Hepatic stellate cell (primary cell): ENCODE measurements around the gene BOLA1.
A peak's percentile ranks its signal among the peaks of the same experiment; 100 is the strongest.
"Not testable (repeated sequence)": the region's sequence is repeated elsewhere in the genome, so short reads cannot be mapped to it uniquely, and the experiment has no call there.

Experiments used
- DNase-seq: peaks from one replicate; pipeline ENCODE4 v3.0.0; 2011; ENCODE audit warnings: low spot score

Gene BOLA1

DNA sequence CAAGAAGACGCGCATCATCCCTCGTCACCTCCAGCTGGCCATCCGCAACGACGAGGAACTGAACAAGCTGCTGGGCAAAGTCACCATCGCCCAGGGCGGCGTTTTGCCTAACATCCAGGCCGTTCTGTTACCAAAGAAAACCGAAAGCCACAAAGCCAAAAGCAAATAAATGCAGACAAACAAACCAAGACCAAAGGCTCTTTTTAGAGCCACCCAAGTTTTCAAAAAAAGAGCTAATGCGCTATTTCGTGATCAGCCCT lies 12.2 kb upstream of the BOLA1 start:
- DNase-seq, result not testable (repeated sequence)

DNA sequence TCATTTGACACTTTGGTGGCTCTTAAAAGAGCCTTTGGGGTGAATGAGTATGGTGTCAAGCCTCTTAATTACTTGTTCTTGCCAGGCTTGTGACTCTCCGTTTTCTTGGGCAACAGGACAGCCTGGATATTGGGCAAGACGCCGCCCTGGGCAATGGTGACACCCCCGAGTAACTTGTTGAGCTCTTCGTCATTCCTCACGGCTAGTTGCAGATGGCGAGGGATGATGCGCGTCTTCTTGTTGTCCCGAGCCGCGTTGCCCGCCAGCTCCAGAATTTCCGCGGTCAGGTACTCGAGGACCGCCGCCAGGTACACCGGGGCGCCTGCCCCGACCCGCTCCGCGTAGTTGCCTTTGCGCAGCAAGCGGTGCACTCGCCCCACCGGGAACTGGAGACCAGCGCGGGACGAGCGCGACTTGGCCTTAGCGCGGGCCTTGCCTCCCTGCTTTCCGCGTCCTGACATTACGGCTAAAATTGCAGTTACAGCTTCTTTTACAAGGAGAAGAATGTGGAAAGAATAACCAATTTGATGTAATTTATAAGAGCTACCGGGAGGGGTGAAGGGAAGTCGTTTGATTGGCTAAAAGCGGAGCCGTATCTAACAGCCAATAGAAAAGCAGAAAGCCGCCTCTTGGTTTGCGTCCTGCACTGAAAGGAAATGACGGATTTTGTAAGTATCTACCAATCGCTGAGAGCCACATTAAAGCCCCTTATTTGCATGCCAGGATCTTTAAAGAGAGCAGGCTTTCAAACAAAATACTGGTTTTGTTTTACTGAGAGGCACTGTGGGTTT lies 11.7 kb upstream of the BOLA1 start:
- peak; percentile 89 for DNase-seq

DNA sequence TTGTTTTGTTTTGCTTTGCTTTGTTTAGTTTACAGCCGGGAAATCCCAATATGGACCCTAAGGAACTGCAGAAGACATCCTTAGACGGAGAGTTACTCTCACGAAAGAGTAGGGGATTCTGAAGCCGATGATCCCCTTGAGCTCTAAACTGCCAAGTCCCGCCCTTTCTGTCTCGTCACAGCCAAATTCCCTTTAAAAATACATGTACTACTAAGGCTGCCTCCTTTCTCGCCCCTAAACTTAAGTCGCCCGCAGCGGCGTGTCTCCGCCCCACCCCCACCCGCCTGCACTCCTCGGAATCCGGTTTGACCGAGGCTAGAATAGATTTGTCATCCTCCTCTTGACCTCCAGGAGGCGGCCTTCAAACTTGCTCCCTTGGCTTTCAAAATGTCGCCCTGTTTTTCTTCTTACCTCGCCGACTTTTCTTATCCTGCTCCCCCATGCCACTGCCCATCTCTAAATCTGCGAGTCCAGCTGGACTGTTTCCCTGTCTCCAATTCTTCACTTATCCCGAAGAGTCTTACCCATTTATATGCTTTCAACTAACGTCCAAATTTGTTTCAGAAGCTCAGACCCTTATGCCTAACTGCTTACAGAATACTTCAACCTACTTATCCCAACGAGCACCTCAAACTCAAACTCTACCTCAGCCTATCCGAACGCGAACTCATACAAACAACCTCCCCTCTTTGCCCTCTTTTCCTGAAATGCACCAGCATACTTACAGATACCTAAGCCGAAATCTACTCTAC lies 10.9 kb upstream of the BOLA1 start:
- DNase-seq, result peak; percentile 67

DNA sequence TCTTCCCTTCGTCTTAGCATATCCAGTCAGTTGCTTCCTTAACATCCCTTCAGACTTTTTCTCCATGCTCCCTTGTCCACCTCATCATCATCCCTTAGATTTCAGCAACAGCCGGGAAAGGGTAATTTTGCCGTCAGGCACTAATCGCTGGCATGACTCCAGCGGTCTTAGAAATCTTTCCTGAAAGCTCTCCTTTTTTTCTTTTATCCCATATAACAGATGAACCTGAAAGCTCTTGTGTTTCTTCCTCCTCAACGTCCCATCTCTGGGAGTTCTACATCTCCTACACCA lies 10.4 kb upstream of the BOLA1 start:
- no peak for DNase-seq

DNA sequence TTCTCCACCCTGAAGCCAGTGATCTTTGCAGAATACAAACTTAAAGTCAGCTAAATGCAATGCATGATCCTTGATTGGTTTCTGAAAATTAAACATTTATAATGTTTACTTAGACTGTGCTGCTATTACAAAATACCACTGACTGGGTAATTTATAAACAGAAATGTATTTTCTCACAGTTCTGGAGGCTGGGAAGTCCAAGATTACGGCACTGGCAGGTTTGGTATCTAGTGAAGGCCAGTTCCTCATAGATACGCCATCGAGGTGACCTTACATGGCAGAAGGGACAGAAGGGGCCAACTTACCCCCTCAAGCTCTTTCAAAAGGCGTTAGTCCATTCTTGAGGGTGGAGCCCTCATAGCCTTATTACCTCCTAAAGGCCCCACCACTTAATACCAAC lies 2.8 kb upstream of the BOLA1 start:
- no peak for DNase-seq

- no peak for DNase-seq
These were observed 4.6 kb downstream of the BOLA1 start for GRCh38 chr1:149903836-149904491.

GRCh38 chr1:149906570-149907075 lies 7.3 kb downstream of the BOLA1 start:
- no peak for DNase-seq

DNA sequence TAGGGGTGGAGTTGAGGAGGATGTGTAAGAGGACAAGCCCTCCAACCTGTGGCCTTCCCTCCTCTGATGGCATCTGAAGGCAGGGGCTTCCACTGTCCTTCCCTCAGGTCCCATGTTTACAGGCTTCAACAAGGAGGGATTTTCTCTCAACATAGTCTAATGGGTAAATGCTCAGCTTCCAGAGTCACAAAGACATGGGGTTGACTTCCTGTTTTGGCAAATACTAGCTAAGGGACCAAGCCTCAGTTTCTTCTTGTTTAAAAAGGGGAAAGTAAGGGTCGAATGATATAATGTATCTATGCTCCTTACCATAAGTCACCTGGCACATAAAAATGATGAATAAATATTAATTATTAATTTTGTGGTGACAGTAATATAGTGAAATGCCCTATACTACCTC lies 15.2 kb downstream of the BOLA1 start:
- no peak for DNase-seq

GRCh38 chr1:149915429-149916192 lies 16.2 kb downstream of the BOLA1 start:
- DNase-seq, result no peak

- peak; percentile 47 for DNase-seq
These were observed 17.0 kb downstream of the BOLA1 start for GRCh38 chr1:149916193-149916897.

DNA sequence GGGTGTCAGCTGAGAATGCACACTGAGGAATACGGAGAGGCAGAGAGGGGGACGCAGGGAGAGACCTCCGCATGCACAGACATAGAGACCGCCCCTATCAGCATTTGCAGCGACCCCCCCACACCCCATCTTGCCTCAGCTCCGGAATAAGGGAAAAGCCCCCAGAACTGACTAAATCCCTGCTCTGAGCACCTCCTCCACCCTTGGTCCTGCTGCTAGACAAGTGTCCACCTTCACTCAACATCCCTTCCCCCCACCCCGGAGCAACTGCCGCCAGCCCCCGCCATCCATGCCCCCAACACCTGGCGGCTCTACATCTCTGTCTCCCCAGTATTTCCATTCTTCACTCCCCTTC lies 17.5 kb downstream of the BOLA1 start:
- DNase-seq, result no peak

GRCh38 chr1:149917571-149918144 lies 18.3 kb downstream of the BOLA1 start, which contains the start of gene SV2A:
TSS of gene SV2A (minus strand) at chr1:149917844. CDS start at chr1:149913840, 4,004 bp downstream.
- peak; percentile 88 for DNase-seq

- DNase-seq, result no peak
These were observed 24.3 kb downstream of the BOLA1 start for GRCh38 chr1:149923626-149924025.

- no peak for DNase-seq
These were observed 26.0 kb downstream of the BOLA1 start for GRCh38 chr1:149925345-149925744.

GRCh38 chr1:149925751-149926150 lies 26.4 kb downstream of the BOLA1 start:
- no peak for DNase-seq

DNA sequence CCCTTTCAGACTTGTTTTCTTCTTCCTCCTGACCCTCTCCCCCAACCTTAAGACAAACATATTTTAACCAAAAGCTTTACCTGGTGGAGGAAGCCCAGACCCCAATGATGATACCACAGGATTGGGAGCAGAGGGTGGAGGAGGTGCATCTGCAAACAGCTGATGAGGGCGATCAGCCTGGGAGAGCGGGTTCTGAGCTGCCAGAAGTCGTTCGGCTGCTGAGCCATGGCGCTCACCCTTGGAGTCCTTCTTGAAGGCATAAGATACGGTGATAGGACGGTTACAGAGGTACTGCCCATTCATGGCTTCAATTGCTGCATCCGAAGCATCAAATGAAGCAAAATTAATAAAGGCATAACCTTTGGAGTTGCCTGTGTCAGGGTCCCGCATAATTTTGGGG lies 26.9 kb downstream of the BOLA1 start:
- no peak for DNase-seq

GRCh38 chr1:149927056-149927562 lies 27.7 kb downstream of the BOLA1 start:
- DNase-seq, result no peak

DNA sequence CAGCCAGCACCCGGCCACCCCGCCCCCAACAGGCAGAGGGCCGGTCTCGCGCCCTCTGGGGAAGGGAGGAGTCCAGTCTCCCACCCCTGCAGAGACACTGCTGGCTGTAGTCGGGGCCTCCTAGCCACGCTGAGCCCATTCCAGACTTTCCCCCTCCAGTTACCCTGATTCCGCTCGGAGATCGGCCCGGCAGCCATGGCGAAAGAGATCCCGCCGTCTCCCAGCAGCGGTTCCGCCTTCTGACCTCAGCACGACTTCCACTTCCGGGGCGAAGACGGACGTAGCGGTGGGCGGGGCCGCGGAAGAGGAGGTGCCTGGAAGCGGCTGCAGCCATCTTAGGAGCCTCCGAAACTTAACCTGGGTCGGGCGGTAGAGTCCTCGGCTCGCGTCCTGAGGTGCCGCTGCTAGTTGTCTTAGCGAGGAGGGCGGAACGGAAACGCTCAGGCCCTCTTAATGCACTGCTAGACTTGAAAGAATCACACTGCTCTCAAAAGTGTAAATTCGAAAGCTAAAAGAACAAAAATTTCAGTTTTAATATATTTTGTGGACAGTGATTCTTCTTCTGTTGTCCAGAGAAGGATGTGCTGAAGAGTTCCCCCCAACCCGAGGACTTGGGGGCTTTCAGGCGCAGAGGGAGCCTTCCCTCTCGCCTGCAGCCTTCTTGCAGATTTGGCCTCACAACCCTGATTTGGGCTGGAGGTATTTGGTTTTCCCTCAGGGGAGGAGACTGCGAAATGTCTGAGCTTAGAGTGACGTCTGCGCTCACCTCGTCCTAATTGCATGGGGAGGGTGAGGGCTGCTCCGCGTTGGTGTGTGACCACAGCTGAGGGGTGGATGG lies 28.4 kb downstream of the BOLA1 start, which contains the start of gene SF3B4:
Gene SF3B4, minus strand, starts transcription at position 241 of the 838 bp plus-strand sequence. Its CDS starts 44 bp downstream, at position 197.
- DNase-seq, result peak; percentile 87

GRCh38 chr1:149928401-149928724 lies 29.0 kb downstream of the BOLA1 start:
- no peak for DNase-seq

DNA sequence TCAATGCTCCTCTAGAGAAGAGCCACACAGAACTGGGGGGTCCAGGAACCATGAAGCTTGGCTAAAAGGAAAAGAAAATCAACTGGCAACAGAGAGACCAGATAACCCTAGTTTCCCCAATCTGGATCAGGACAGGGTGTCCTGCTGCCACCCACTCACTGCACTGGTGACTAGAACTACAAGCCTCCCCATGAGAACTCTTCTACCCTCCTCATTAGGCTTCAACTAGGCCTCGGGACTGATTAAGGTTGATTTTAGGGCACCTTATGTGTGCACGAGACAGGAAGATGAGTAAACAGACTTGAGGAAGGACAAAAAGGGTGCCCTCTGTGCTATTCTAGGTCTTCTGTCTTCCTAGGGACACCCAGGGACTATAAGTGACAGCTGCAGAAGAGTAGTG lies 30.5 kb downstream of the BOLA1 start:
- DNase-seq, result no peak
